Measurements from ENCODE around the gene POLR1A.

DNA sequence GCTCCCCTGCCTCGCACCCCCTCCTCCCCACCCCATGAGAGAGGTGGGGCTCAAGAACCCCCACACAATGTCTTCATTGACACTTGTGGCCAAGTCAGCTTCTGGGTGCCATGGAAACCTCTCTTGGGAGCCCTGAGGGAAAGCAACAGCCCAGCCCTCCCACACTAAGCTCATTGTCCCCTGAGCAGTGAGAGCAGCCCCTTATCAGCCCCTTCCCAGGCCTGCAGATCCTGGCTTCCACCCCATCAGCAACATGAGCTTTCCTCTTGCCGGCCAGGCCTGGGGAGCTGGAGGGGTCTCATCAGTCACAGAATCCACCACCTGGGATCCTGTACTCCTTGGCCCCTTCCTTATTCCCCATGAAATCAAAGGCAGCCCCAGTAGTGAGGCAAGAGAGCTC is 109.1 kb downstream of the POLR1A start:
- TF ChIP-seq POLR2A (IDR thresholded peaks at IDR 0.05) (no peak), POLR2AphosphoS5 (IDR thresholded peaks at IDR 0.05) (no peak)
- TF ChIP-seq, protein P1, sequence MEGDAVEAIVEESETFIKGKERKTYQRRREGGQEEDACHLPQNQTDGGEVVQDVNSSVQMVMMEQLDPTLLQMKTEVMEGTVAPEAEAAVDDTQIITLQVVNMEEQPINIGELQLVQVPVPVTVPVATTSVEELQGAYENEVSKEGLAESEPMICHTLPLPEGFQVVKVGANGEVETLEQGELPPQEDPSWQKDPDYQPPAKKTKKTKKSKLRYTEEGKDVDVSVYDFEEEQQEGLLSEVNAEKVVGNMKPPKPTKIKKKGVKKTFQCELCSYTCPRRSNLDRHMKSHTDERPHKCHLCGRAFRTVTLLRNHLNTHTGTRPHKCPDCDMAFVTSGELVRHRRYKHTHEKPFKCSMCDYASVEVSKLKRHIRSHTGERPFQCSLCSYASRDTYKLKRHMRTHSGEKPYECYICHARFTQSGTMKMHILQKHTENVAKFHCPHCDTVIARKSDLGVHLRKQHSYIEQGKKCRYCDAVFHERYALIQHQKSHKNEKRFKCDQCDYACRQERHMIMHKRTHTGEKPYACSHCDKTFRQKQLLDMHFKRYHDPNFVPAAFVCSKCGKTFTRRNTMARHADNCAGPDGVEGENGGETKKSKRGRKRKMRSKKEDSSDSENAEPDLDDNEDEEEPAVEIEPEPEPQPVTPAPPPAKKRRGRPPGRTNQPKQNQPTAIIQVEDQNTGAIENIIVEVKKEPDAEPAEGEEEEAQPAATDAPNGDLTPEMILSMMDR (IDR thresholded peaks at IDR 0.05 in 8 of 11, conservative IDR thresholded peaks at IDR 0.05 in 3 of 11): no peak
